HepG2 (cell line): ENCODE results near the gene ZNFX1. TPM values are rescaled to one million over a fixed set of nuclear protein-coding genes. Genes with fewer than 3 reads are reported as not detected.

Source experiments
- ADNP ChIP-seq: sonication (generic); formaldehyde crosslinking; IDR thresholded peaks from 2 replicates; pipeline ENCODE4 v1.4.0; 2020; ENCODE audit warnings: missing genetic modification reagents
- FLYWCH1 ChIP-seq: sonication (generic); formaldehyde crosslinking; IDR thresholded peaks from 2 replicates; pipeline ENCODE4 v1.8.1; 2023; ENCODE audit warnings: mild to moderate bottlenecking, missing genetic modification reagents
- HDAC1 ChIP-seq: sonication (generic); formaldehyde crosslinking; IDR thresholded peaks from 2 replicates; pipeline ENCODE4 v1.5.1; 2020; ENCODE audit warnings: mild to moderate bottlenecking, missing genetic modification reagents
- HOXD1 ChIP-seq: sonication (generic); formaldehyde crosslinking; IDR thresholded peaks from 2 replicates; pipeline ENCODE4 v1.5.0; 2020; ENCODE audit warnings: missing genetic modification reagents
- KLF9 ChIP-seq: IDR thresholded peaks from 2 replicates; pipeline ENCODE4 v1.6.1; 2016; ENCODE audit warnings: low read depth
- MAFF ChIP-seq: IDR thresholded peaks from 2 replicates; pipeline ENCODE4 v1.6.1; 2011; ENCODE audit warnings: low read depth, low read length, improper control_type of control experiment
- PHF20 ChIP-seq: sonication (generic); formaldehyde crosslinking; IDR thresholded peaks from 2 replicates; pipeline ENCODE4 v1.5.0; 2020; ENCODE audit warnings: mild to moderate bottlenecking, missing genetic modification reagents
- TGIF2 ChIP-seq: IDR thresholded peaks from 2 replicates; pipeline ENCODE4 v1.6.1; 2016; ENCODE audit warnings: control low read depth, missing compliant biosample characterization
- TRIM24 ChIP-seq: sonication (generic); formaldehyde crosslinking; IDR thresholded peaks from 2 replicates; pipeline ENCODE4 v1.8.0; 2022; ENCODE audit warnings: mild to moderate bottlenecking, missing genetic modification reagents
- U2AF2 ChIP-seq: fragments of 200-400 bp; formaldehyde crosslinking; IDR thresholded peaks from 2 replicates; pipeline ENCODE4 v1.6.1; 2017; ENCODE audit warnings: low read depth, mild to moderate bottlenecking, low read length
- ZBTB7A ChIP-seq: sonication (generic); formaldehyde crosslinking; IDR thresholded peaks from 2 replicates; pipeline ENCODE4 v1.8.0; 2022; ENCODE audit warnings: mild to moderate bottlenecking, missing genetic modification reagents
- ZNF350 ChIP-seq: sonication (generic); formaldehyde crosslinking; IDR thresholded peaks from 2 replicates; pipeline ENCODE4 v1.4.0; 2020; ENCODE audit warnings: mild to moderate bottlenecking, low read depth, missing genetic modification reagents, borderline replicate concordance
- ZNF589 ChIP-seq: sonication (generic); formaldehyde crosslinking; conservative IDR thresholded peaks from 2 replicates; pipeline ENCODE4 v1.8.0; 2022; ENCODE audit warnings: mild to moderate bottlenecking, moderate library complexity, missing genetic modification reagents
- ZNF720 ChIP-seq: sonication (generic); formaldehyde crosslinking; IDR thresholded peaks from 2 replicates; pipeline ENCODE4 v1.4.0; 2020; ENCODE audit warnings: missing genetic modification reagents
- ZNF768 ChIP-seq: sonication (generic); formaldehyde crosslinking; IDR thresholded peaks from 2 replicates; pipeline ENCODE4 v1.4.0; 2020; ENCODE audit warnings: missing genetic modification reagents
- ZNF816 ChIP-seq: sonication (generic); formaldehyde crosslinking; IDR thresholded peaks from 2 replicates; pipeline ENCODE4 v1.8.0; 2022; ENCODE audit warnings: missing genetic modification reagents, mild to moderate bottlenecking, borderline replicate concordance
- ZNF839 ChIP-seq: sonication (generic); formaldehyde crosslinking; IDR thresholded peaks from 2 replicates; pipeline ENCODE4 v1.4.0; 2020; ENCODE audit warnings: missing genetic modification reagents, mild to moderate bottlenecking, borderline replicate concordance
- polyA plus RNA-seq, 8 experiments: library from polyadenylated mRNA; depleted of rRNA in 3 of 8; stranded (reverse) in 7 of 8; unstranded in 1 of 8; fragments of >200 nt; fragmentation: Illumina TruSeq in 4 of 8; extraction: Trizol in 4 of 8; gene quantifications; 2 replicates each; pipeline versions ENCODE4 v1.2.1 to v1.2.3, GENCODE V29; 2011 to 2016; ENCODE audit warnings: low read depth in 4 of 8, missing spikeins in 1 of 8, mixed read lengths in 1 of 8; ENCODE audit not compliant: insufficient read depth in 1 of 8
- total RNA-seq, 5 experiments: library from RNA; depleted of rRNA; stranded (reverse); fragments of >200 nt; fragmentation: Illumina TruSeq; extraction: Trizol; gene quantifications; 2 replicates each; pipeline ENCODE4 v1.2.3, GENCODE V29; 2016; ENCODE audit warnings: low read depth in 1 of 5
- TF ChIP-seq, protein P1 (sequence below): sonication (generic); formaldehyde crosslinking; IDR thresholded peaks from 2 replicates; pipeline ENCODE4 v1.9.0; 2021; ENCODE audit warnings: missing genetic modification reagents, borderline replicate concordance
- TF ChIP-seq, protein P2 (sequence below): fragments of 450-650 bp; IDR thresholded peaks from 2 replicates; pipeline ENCODE4 v1.6.1; 2017; ENCODE audit warnings: mild to moderate bottlenecking
- TF ChIP-seq, protein P3 (sequence below): sonication (generic); formaldehyde crosslinking; IDR thresholded peaks from 2 replicates; pipeline ENCODE4 v1.8.0; 2022; ENCODE audit warnings: missing genetic modification reagents, mild to moderate bottlenecking, inconsistent platforms, borderline replicate concordance
- TF ChIP-seq, protein P4 (sequence below): sonication (generic); formaldehyde crosslinking; IDR thresholded peaks from 2 replicates; pipeline ENCODE4 v1.4.0; 2020; ENCODE audit warnings: missing genetic modification reagents

ZNFX1 gene
- total and polyA plus RNA-seq, 2 of the 13 experiments (the other 11 are each of a cell fraction or from before 2014, with no cell fraction given) = 2.9 to 11.1 TPM

DNA sequence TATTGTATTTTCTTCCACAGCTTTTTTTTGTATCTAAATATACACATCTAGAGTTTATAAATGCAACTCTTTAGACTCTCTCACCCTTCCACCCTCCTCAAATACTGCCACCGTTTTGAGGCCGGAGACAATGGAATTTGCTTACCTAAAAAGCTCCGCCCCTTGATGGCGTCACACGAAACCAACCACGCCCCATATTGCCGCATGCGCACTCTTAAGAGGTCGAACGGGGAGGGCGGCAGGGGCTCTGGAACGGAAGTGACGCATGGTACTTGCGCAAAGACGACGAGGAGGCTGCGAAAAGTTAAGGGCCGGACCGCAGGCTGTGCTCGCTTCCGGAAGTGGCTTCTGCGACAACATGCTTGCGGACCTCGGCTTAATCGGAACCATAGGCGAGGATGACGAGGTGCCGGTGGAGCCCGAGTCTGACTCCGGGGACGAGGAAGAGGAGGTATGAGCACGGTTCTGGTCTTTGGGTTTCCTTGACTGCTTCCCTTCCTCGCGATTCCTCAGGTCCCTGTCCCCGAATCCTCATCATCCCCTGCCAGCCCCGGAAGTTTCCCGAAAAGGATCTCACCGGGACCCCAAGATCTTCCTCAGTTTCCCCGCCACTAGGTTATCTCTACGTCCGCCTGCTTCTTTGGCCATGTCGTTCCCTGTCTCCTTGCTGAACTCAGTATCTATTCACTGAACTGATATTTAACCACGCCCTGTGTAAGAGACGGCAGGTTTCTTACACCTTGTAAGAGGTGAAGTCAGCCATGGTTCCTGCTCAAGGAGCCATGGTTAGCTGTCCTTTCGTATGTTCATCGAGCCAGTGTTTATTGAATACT is 58.5 kb downstream of the ZNFX1 start, which contains the start of gene DDX27 (continued):
- TF ChIP-seq ZNF839 (CRISPR knock-in tag) = peak; percentile 88
- TF ChIP-seq ZNF350 (CRISPR knock-in tag) = peak; percentile 95
- no peak for TF ChIP-seq FLYWCH1 (CRISPR knock-in tag)
- TF ChIP-seq, protein P1, sequence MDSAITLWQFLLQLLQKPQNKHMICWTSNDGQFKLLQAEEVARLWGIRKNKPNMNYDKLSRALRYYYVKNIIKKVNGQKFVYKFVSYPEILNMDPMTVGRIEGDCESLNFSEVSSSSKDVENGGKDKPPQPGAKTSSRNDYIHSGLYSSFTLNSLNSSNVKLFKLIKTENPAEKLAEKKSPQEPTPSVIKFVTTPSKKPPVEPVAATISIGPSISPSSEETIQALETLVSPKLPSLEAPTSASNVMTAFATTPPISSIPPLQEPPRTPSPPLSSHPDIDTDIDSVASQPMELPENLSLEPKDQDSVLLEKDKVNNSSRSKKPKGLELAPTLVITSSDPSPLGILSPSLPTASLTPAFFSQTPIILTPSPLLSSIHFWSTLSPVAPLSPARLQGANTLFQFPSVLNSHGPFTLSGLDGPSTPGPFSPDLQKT (CRISPR knock-in tag) = 0 out of 2 replicates have a peak, but pooled peaks have one; percentile 62
- TF ChIP-seq, protein P2, sequence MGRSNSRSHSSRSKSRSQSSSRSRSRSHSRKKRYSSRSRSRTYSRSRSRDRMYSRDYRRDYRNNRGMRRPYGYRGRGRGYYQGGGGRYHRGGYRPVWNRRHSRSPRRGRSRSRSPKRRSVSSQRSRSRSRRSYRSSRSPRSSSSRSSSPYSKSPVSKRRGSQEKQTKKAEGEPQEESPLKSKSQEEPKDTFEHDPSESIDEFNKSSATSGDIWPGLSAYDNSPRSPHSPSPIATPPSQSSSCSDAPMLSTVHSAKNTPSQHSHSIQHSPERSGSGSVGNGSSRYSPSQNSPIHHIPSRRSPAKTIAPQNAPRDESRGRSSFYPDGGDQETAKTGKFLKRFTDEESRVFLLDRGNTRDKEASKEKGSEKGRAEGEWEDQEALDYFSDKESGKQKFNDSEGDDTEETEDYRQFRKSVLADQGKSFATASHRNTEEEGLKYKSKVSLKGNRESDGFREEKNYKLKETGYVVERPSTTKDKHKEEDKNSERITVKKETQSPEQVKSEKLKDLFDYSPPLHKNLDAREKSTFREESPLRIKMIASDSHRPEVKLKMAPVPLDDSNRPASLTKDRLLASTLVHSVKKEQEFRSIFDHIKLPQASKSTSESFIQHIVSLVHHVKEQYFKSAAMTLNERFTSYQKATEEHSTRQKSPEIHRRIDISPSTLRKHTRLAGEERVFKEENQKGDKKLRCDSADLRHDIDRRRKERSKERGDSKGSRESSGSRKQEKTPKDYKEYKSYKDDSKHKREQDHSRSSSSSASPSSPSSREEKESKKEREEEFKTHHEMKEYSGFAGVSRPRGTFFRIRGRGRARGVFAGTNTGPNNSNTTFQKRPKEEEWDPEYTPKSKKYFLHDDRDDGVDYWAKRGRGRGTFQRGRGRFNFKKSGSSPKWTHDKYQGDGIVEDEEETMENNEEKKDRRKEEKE = no peak
- peak; percentile 14; the same call in 1 of the 2 replicates for TF ChIP-seq TRIM24 (CRISPR knock-in tag)
- peak; percentile 84; the same call in 1 of the 2 replicates for TF ChIP-seq HOXD1 (CRISPR knock-in tag)
- 0 out of 2 replicates have a peak, but pooled peaks have one; percentile 48 for TF ChIP-seq ZNF720 (CRISPR knock-in tag)
- TF ChIP-seq ZNF816 (CRISPR knock-in tag) = no peak
- peak; percentile 77; the same call in 1 of the 2 replicates for TF ChIP-seq ZNF768 (CRISPR knock-in tag)
- TF ChIP-seq, protein P3, sequence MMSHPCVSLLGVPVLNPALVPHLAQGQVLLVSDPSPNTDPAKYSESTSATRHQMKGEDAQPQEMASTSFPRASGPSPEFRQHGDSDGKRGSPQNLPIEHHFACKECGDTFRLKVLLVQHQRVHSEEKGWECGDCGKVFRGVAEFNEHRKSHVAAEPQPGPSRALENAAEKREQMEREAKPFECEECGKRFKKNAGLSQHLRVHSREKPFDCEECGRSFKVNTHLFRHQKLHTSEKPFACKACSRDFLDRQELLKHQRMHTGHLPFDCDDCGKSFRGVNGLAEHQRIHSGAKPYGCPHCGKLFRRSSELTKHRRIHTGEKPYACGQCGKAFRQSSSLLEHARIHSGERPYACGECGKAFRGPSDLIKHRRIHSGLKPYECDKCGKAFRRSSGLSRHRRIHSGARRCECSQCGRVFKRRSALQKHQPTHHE = peak; percentile 71; the same call in 1 of the 2 replicates
- no peak; the same call in none of the 2 replicates for TF ChIP-seq ZBTB7A (CRISPR knock-in tag)
- peak; percentile 79; the same call in 1 of the 2 replicates for TF ChIP-seq KLF9 (CRISPR knock-in tag)
- TF ChIP-seq PHF20 = peak; percentile 97
- no peak for TF ChIP-seq U2AF2
- peak; percentile 99 for TF ChIP-seq HDAC1 (CRISPR knock-in tag)
- peak; percentile 96 for TF ChIP-seq TGIF2 (CRISPR knock-in tag)
- peak; percentile 77 for TF ChIP-seq MAFF
- TF ChIP-seq ADNP = no peak
- TF ChIP-seq, protein P4, sequence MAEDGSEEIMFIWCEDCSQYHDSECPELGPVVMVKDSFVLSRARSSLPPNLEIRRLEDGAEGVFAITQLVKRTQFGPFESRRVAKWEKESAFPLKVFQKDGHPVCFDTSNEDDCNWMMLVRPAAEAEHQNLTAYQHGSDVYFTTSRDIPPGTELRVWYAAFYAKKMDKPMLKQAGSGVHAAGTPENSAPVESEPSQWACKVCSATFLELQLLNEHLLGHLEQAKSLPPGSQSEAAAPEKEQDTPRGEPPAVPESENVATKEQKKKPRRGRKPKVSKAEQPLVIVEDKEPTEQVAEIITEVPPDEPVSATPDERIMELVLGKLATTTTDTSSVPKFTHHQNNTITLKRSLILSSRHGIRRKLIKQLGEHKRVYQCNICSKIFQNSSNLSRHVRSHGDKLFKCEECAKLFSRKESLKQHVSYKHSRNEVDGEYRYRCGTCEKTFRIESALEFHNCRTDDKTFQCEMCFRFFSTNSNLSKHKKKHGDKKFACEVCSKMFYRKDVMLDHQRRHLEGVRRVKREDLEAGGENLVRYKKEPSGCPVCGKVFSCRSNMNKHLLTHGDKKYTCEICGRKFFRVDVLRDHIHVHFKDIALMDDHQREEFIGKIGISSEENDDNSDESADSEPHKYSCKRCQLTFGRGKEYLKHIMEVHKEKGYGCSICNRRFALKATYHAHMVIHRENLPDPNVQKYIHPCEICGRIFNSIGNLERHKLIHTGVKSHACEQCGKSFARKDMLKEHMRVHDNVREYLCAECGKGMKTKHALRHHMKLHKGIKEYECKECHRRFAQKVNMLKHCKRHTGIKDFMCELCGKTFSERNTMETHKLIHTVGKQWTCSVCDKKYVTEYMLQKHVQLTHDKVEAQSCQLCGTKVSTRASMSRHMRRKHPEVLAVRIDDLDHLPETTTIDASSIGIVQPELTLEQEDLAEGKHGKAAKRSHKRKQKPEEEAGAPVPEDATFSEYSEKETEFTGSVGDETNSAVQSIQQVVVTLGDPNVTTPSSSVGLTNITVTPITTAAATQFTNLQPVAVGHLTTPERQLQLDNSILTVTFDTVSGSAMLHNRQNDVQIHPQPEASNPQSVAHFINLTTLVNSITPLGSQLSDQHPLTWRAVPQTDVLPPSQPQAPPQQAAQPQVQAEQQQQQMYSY (CRISPR knock-in tag) = peak; percentile 94
- no peak for TF ChIP-seq ZNF589 (CRISPR knock-in tag)
